CD4-positive, alpha-beta T cell treated with Interleukin-2 at 100 ng/mL for 4 hours (primary cell): ENCODE results near the gene GYG2.

Experiments used
- DNase-seq: peaks from one replicate; pipeline ENCODE4 v3.0.0-alpha.2; 2020; ENCODE audit warnings: low spot score

Gene GYG2

DNA sequence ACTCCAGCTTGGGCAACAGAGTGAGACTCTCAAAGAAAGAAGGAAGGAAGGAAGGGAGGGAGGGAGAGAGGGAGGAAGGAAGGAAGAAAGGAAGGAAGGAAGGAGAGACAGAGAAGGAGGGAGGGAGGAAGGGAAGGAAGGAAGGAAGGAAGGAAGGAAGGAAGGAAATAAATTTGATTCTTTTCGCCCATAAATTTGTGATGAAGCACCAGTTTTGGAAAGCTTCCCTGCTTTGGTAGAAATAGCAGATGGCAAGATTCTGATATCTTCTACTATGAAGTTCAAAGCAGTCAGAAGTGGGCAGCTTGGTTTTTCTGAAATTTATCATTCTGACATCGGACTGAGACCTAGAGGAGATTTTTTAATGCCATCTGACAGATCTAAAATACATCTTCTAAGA, 11.7 kb upstream of the GYG2 start:
- DNase-seq = no peak

DNA sequence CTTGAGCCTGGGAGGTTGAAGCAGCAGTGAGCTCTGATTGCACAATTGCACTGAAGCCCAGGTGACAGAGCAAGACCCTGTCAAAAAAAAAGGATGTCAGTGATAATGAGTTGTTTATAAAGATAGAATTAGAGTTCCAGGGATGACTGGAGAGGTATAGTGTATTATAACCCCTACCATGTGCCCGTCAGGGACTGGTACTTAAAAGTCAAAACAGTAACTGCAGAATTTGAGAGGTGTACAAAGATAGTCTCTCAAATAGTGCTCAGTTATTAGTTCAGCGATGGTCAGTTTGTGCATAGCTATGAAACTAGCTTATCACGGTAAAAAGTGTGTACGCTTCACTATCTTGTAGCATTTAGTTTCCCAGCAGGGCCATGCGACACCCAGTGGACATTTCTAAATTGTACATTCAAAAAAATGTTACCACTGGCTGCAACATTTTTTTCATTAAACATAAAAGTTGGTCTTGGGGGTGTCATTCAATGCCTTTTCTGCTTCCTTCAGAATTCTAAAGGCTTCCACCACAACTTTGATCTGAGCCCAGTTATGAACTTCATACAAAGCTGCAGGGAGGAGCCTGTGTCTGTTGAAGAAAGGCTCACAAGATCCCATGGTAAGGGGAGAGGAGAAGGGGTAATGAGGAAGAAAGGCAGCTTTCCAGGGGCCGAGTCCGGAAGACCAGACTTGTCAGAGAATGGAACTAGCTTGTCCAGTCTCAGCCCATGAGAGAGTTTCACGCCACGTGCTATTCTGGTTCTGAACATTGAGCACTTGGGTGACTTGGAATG, 9.2 kb upstream of the GYG2 start:
- DNase-seq = no peak

DNA sequence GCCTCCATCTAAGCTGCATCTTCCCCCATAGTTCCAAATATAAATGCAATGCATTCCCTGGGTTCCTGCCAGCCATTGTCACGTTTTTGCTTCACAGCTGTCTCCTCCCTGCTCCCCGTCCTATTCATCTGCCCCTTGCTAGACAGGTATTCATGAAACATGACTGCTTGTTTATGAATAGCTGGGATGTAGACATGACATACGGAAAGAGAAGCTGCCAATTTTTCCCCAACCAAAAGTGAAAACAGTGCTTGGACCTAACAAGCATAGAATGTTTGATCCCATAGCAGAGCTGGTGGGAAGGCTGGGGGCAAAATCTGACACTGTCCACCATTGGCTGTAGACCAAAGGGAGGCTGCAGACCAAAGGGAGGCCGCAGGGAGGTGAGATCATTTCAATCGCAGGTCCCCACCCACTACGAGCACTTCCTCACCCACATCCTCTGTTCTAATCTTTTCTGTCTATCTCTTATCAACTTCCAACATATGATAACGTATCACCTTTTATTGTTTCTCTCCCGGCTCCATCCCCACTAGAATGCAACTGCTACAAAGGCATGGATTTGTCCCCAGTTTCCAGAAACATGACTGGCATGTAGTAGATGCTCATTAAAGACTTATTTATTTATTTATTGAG, 8.5 kb upstream of the GYG2 start:
- no peak for DNase-seq

DNA sequence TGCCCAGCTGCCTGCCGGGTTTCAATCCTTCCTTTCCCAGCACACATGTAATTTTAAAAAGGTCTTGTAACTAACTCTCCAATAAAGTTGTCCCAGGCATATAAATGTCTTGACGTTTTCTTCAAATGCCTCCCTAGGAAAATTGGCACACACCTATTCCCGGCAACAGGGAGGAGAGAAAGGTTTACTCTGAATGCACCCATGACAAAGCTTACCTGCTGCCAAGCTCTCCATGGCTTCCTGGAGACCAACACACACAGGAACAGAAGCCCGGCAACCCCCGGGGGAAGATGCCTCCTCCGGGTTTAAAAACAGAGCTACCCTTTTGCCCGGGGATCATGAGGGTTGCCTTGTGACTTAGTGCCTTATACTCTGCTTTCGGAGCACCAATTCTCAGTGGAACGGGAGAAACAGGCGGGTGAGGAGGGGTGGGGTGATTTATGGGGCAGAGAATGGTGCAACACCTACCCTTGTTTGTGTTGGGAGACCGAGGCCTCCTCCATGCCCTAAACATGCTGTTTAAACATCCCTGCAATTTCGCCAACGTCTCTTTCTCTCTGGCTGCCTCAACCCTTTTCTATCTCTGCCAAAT, 4.8 kb upstream of the GYG2 start:
- no peak for DNase-seq

DNA sequence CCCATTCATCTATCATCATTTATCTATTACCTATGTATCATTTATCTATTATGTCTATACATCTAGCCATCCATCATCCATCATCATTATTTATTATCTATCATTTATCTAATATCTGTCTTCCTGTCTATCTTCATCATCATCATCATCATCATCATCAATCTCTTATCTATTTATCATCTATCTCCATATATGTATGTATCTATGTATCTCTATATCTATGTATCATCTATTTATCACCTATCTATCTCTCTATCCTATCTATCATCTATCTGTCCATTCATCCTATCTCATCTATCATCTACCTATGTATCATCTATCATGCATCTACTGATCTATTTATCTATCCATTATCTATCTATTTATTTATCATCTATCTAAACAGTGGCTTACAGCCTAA, 3.8 kb upstream of the GYG2 start:
- DNase-seq = no peak

DNA sequence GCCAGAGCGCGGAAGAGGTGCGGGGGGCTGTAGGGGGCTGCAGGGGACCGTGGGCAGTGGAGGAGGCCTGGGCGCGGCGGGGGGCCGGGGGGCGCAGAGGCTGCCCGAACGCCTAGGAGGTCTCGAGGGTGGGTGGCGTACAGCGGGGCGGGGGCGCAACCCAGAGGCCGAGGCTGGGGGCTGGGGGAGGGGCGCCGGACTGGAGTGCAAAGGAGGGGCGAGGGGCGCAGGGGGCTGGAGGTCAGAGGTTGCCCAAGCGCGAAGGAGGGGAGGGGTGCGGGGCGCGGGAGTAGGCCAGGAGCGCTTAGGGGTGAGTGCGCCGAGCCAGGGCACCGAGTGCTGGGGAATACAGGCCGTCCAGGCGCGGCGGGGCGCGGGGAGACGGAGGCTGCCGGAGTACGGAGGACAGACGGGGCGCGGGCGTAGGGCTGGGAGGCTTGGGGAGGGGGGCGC, 255 bp downstream of the GYG2 start:
- no peak for DNase-seq

DNA sequence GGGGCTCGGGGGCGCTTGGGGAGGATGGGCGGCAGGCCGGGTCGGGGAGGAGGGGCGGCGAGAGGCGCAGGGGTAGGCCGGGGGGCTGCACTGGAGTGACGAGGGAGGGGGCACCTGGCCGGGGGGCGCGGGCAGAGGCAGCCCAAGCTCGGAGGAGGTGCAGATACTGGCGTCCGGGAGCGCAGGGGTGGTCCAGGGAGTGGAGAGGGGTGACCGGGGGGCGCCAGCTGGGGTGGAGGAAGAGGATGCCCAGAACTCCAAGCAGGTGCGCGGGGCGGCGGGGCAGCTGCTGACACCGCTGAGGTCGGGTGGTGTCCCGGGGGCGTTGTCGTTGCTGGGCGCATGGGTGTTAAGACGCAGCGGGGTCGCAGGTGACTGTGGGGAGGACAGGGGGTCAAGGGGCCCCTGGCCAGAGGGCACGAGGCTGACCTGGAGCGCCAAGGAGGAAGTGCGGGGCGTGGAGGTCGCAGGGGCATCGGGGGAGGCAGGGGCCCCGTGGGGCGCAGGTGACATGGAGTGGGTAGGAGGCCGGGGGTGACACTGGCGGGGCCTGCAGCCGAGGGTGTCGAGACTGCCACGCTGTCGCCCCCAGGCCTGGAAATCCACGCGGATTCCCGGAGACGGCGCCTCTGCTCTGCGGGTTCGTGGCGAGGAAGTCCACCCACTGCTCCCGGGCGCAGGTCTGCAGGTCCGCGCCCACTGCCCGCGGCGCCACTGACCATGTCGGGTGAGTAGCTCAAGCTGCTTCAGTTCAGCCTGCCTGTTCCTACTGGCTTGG, 928 bp downstream of the GYG2 start:
- DNase-seq = no peak

DNA sequence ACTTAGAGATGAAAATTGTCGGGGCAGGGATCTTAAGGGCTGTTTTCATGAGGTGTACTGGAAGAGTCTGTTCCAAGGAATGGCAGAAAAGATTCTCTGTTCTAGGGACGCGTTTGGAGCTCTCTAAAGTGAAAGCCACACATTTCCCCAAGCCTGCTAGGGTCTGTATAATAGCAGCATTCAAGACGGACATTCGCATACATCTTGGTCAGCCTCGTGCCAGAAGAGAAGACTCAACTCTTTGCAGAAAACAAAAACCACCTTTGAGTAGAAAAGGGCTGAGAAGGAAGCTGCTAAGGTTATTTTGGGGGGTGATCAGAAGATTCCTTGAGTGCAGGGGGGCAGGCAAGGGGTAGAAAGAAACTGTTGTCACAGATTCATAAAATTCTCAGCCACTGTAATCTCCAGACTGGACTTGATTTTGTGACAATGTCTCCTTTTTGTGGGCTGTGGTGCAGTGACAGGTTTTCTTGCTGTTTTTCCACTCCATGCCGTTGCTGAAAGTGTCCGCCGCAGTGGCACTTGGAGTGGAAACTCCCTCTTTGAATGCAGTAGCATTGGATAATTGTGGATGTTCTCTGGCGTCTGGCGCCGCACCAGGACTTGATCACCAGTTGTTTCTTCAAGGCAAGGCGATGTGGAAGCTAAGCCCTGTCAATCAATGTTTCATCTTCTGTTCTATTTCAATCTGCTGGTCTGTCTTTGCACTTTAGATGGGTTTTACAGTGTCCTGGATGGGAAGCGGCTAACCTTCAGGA, 2.9 kb downstream of the GYG2 start:
- no peak for DNase-seq

DNA sequence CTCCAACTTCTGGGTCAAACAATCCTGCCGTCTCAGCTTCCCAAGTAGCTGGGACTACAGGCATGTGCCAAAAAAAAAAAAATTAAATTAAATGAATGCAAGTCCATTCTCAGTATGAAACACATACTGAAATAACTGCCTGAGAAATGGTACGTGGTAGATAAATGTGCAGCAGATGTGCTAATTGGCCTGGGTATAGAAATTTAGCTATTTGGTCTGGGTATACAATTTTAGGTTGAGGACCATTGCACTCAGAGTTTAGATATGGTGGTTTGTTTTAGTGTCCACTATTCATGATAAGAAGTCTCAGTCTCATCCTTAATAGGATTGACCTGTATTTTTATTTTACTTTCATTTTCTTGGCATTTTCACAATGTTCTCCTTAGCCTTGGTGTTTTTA, 9.2 kb downstream of the GYG2 start:
- DNase-seq = no peak

DNA sequence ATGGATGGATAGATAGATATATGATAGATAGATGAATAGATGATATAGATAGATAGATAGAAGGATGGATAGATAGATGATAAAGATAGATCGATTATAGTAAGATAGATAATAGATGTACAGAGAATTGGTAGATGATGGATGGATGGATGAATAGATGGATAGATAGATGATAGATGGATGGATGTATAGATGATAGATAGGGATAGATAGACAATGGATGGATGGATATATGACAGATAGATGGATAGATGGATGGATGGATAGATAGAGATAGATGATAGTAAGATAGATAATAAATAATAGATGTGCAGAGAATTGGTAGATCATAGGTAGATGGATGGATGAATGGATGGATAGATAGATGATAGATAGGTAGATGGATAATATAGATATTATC, 12.2 kb downstream of the GYG2 start:
- no peak for DNase-seq

DNA sequence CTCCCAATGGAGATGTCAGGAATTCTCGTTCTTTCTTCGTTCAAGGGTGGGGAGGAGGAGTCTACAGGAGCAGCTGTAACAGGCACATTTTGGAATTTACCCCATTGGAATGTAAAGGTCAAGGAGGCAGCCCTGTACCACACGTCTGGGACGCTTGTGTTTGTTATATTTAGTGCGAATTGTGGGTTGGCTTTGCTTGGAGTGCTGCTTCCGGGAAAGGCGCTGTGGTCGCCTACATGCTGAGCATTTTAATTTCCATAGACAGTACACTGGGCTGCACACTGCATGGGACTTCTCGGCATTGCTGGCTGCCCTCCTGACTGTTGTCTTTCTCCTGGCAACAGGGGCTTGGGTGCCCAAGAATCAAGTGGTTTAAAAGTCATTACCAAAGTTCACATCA, 12.8 kb downstream of the GYG2 start:
- no peak for DNase-seq

DNA sequence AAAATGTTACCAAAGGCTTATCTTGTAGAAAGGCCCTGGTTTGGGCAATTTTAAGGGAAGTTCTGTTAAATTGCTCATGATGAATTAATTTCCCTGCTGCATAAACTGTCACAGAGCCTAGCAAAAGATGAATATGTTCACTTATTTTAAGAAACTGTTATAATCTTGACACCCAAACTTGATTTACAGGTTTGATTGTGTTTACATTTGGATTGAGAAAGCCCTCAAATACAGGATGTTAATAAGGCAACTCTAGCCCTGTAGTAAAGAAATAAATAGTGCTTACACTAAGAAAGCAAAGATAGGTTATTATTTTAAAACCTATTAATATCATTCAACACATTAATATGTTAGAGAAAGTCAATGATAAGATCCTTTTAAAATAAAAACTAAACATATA, 18.3 kb downstream of the GYG2 start:
- no peak for DNase-seq

DNA sequence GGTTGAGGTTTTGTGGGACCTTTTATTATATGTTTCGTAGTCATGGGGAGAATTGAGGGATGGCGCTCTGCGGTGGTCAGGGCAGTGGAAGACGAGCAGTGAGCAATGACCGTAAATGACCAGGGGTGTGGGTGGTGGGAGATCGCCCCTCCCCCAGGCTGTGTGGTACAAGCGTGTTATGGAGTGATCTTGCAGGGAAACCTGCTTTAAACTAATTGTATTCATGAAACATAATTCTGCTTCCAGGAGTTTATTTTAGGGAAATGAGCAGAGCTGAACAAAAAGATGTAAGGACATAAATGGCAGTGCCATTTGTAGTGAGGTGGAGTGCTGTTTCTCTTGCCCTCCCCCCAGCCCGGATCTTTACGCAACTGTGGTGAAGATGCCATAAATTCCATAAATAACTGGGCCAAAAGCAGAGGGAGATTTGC, 20.2 kb downstream of the GYG2 start:
- DNase-seq = no peak

DNA sequence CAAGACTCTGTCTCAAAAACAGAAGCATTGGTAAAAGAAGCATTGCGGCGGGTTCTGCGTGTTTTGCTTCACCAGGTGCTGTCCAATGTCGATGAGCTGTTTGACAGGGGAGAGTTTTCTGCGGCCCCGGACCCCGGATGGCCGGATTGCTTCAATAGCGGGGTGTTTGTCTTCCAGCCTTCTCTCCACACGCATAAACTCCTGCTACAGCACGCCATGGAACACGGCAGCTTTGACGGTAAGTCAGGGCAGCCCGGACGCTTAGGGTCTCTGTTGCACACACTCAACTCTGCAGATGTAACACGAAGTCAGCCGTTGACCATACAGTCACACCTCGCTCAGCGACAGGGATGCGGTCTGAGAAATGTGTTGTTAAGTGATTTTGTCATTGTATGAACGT, 26.2 kb downstream of the GYG2 start:
- no peak for DNase-seq

DNA sequence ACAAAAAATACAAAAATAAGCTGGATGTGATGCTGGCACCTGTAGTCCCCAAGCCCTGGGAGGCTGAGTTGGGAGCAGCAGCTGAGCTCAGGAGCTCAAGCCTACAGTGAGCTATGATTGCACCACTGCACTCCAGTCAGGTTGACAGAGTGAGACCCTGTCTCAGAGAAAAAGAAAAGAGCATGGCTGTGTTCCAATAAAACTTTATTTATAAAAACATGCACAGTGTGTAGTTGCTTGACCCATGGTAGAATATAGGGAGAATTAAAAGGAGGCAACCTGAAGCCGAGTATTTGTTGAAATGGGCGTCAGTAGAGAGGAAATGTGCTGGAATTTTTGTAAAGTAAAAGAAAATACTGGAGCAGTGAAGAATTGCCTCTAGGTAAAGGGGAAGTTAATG, 27.0 kb downstream of the GYG2 start:
- DNase-seq = no peak

DNA sequence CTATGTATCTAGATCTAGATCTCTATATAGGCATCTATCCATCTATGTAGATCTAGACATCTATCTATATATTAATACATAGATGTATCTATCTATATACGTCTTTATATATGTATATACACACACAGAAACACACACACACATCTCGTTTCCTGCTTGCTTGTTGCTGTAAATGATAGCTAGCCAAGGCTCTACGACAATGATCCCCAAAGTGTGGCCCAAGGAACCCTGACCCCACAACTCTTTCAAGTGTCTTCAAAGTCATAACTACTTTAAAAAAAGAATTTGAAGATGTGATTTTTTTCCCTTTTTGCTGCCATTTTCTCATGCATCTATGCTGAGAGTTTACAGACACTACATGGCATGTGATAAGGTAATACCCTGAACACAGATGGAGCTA, 28.8 kb downstream of the GYG2 start:
- no peak for DNase-seq

DNA sequence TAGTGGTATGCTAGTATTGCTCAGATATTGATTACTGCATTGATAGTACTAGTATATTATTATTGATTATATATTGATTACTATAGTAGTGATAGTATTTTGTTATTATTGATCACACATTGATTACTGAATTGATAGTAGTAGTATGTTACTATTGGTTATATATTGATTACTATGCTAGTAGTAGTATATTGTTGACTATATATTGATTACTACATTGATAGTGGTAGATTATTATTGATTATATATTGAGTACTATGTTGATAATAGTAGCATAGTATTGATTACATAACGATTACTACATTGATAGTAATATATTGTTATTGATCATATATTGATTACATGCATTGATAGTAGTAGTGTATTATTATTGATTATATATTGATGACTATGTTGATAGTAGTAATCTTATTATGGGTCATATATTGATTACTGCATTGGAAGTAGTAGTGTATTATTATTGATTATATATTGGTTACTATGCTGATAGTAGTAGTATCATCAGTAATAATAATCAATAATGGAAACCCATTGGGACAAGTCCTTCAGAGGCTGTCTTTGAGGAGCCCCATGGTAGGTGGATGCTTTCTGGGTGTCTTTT, 30.6 kb downstream of the GYG2 start:
- no peak for DNase-seq

DNA sequence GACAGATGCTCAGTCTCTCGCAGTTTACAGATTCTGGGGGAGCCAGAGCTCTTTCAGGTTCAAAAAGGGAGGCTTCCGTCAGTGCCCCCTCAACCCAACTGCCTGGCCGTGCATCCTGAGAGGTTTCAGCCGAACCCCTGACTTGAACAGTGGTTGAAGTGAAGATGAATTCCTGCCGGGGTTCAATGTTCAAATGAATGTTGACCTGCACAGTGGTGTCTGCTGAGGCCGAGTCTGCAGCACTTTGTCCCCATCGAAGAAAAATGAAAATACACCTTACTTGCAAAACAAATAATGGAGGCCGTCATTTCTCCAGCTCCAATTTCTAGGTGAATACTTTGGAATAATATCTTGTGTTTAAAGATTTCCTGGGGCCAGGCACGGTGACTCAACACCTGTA, 33.7 kb downstream of the GYG2 start:
- DNase-seq = no peak

DNA sequence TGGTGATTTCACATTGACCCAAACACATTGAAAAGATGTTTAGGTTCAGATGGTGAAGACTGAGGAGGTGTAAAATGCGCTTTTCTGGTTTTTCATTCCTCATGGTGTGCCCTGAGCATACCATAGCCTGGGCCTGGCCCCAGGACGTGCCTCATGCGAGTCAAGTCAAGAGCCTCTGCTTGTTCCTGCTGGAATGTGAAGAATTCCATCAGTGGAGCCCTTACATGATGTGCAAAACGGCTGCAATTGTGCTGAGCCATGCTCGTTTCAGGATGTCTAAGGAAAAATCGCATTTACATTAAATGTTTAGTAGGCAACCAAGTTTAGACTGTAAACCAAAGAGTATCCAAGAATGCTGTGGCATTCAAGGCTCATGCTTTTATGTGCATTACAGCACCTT, 34.9 kb downstream of the GYG2 start:
- DNase-seq = no peak

DNA sequence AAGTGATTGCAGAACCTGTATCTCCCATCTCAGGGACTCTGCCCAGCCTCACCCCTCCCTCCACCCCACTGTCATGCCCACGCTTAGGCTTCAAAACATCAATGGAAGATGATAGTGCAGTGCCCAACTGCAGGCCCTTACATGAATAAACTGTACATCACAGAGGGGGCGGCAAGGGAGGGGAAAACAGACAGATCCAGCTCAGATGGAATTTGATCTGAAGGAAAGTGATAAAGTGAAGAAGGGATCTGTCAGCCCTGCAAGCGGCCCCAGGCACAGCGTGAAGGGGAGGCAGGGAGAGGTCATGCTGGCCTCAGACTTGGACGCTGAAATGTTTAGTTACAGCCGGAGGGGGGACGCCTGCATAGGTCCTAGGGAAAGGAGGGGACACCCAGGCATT, 38.5 kb downstream of the GYG2 start:
- DNase-seq = no peak

DNA sequence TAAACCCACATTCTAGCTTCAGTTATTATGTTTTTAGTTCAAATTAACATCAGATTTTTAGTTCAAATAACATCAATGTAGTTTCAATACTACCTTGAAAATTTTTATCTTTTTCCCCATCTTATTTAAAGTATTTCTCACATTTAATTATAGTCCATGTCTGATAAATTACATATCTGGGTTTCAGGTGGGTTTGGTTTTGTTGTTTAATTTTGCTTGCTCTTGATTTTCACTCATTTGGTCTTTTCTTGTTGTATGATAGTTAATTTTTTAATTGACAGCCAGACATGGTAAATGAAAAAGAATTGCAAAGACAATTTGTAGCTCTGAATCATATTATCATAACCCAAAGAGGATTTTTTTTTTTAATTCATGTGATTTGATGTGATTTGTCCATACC, 41.9 kb downstream of the GYG2 start:
- no peak for DNase-seq

DNA sequence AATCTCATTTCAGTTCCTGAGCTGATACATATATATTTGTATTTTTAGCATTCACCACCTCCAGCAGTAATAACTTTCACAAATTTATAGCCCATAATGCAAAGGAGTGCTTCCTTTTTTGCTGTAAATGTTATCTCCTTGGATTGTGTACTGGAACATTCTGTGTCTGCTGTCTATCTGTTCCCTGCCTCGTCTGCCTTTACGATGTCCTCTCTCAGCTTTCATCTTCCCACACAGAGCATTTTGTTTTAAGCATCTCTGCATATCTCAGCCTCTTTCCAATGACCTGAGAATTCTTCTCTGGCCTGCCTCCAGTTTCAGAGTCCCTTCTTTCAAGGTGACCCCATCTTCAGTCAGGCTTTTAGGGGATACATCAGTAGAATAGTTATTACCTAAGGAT, 43.1 kb downstream of the GYG2 start:
- DNase-seq = no peak
